Suprapubic skin (tissue), 4 donors: ENCODE data around the gene COPS9.

Experiments used
- EP300 ChIP-seq: sonication (generic); formaldehyde crosslinking; IDR thresholded peaks from one replicate; pipeline ENCODE4 v1.6.1; 2017; ENCODE audit warnings: antibody characterized with exemption
- POLR2A ChIP-seq, 2 donors: fragments of 450-650 bp; IDR thresholded peaks; one replicate each; pipeline ENCODE4 v1.6.1; 2017; ENCODE audit warnings: antibody characterized with exemption in 2 of 2, mild to moderate bottlenecking in 2 of 2, moderate library complexity in 2 of 2
- POLR2AphosphoS5 ChIP-seq, 3 donors: sonication (generic); formaldehyde crosslinking; IDR thresholded peaks; one replicate each; pipeline ENCODE4 v1.6.1; 2017; ENCODE audit warnings: antibody characterized with exemption in 3 of 3
- TF ChIP-seq, protein P1 (sequence below), 2 donors: fragments of 200-600 bp in 1 of 2; fragments of 450-650 bp in 1 of 2; sonication (generic) in 1 of 2; IDR thresholded peaks; one replicate each; pipeline ENCODE4 v1.5.1; 2016 to 2019; ENCODE audit warnings: antibody characterized with exemption in 2 of 2, mild to moderate bottlenecking in 1 of 2, moderate library complexity in 1 of 2

DNA sequence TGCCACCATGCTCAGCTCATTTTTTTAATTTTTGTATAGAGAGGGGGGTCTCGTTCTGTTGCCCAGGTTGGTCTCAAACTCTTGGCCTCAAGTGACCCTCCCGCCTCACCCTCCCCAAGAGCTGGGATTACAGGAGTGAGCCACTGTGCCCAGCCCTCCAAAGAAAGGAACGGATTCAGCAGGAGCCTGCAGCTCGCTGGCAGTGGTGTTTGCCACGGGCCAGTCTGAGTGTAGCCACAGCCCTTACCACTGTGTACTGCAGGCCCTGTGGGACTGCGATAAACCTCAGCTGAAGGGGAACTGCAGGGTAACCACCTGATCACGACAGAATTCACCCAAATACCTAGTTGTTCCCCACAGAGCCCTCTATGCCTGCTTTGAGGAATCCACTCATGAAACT, 6.8 kb downstream of the COPS9 start:
- TF ChIP-seq POLR2A (IDR thresholded peaks at IDR 0.05), result no peak
- TF ChIP-seq, protein P1, sequence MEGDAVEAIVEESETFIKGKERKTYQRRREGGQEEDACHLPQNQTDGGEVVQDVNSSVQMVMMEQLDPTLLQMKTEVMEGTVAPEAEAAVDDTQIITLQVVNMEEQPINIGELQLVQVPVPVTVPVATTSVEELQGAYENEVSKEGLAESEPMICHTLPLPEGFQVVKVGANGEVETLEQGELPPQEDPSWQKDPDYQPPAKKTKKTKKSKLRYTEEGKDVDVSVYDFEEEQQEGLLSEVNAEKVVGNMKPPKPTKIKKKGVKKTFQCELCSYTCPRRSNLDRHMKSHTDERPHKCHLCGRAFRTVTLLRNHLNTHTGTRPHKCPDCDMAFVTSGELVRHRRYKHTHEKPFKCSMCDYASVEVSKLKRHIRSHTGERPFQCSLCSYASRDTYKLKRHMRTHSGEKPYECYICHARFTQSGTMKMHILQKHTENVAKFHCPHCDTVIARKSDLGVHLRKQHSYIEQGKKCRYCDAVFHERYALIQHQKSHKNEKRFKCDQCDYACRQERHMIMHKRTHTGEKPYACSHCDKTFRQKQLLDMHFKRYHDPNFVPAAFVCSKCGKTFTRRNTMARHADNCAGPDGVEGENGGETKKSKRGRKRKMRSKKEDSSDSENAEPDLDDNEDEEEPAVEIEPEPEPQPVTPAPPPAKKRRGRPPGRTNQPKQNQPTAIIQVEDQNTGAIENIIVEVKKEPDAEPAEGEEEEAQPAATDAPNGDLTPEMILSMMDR (IDR thresholded peaks at IDR 0.05), result no peak
- no peak for TF ChIP-seq POLR2AphosphoS5 (IDR thresholded peaks at IDR 0.05)
- TF ChIP-seq EP300, result no peak
